Activated CD8-positive, alpha-beta memory T cell treated with anti-CD3 and anti-CD28 coated beads for 36 hours (primary cell): ENCODE results near the gene BCAP29. TPM values are rescaled to one million over a fixed set of nuclear protein-coding genes. Genes with fewer than 3 reads are reported as not detected.

Experiments used
- CTCF ChIA-PET: fragments of 350-600 bp; sonication (Branson Sonifier 250); formaldehyde crosslinking; loops from one replicate; lab custom pipeline; 2021; ENCODE audit warnings: antibody characterized with exemption; lab: Charles Lee
- POLR2A ChIA-PET: fragments of 350-600 bp; sonication (Branson Sonifier 250); formaldehyde crosslinking; loops from one replicate; lab custom pipeline; 2021; ENCODE audit warnings: antibody characterized with exemption; lab: Charles Lee
- total RNA-seq, 2 experiments: library from RNA; stranded (reverse); gene quantifications; one replicate each; pipeline ENCODE4 v1.2.3, GENCODE V29; 2021

The BCAP29 gene
- total RNA-seq, 2 experiments from 2014 or later, result 38.5 to 52.6 TPM

- ChIA-PET CTCF (no interaction called here), POLR2A (no interaction called here)
Measured at GRCh38 chr7:107658467-107658866, 78.4 kb downstream of the BCAP29 start.

GRCh38 chr7:107659666-107660065, 79.6 kb downstream of the BCAP29 start:
- CTCF ChIA-PET, result interaction anchor here (0.5 to 1.4 kb wide), 3 partner anchors 30 to 67 kb away, joined by 3 to 4 read pairs (median 3); no protein-coding TSS in a partner anchor
- POLR2A ChIA-PET, result interaction anchor here (1.2 kb wide), 1 partner anchor 80 kb away, joined by 4 read pairs; the partner anchor contains the start of gene BCAP29

- CTCF ChIA-PET, result interaction anchor here (0.5 to 0.6 kb wide), 2 partner anchors 48 to 339 kb away, joined by 4 read pairs; no protein-coding TSS in a partner anchor
- POLR2A ChIA-PET, result interaction anchor here (1.2 to 1.3 kb wide), 2 partner anchors 79 to 81 kb away, joined by 4 to 5 read pairs; partner anchors contain the start of gene BCAP29
Measured at GRCh38 chr7:107660381-107661080, 80.5 kb downstream of the BCAP29 start, which contains the start of gene SLC26A4. TSS of gene SLC26A4 (plus strand) at chr7:107660828. CDS start at chr7:107661642, 814 bp downstream.

- ChIA-PET CTCF (interaction anchor here (0.6 to 1.6 kb wide), 2 partner anchors 13 to 338 kb away, joined by 4 to 6 read pairs; no protein-coding TSS in a partner anchor), POLR2A (interaction anchor here (1.3 kb wide), 1 partner anchor 80 kb away, joined by 5 read pairs; no protein-coding TSS in a partner anchor)
Measured at GRCh38 chr7:107661081-107661864, 81.2 kb downstream of the BCAP29 start.

- ChIA-PET CTCF (interaction anchor here (1.6 kb wide), 1 partner anchor 12 kb away, joined by 6 read pairs; no protein-coding TSS in a partner anchor), POLR2A (interaction anchor here (1.3 kb wide), 1 partner anchor 80 kb away, joined by 5 read pairs; no protein-coding TSS in a partner anchor)
Measured at GRCh38 chr7:107661865-107662379, 81.9 kb downstream of the BCAP29 start.

GRCh38 chr7:107663196-107663595, 83.2 kb downstream of the BCAP29 start:
- ChIA-PET CTCF (no interaction called here), POLR2A (no interaction called here)

- ChIA-PET CTCF (no interaction called here), POLR2A (no interaction called here)
Measured at GRCh38 chr7:107666790-107667189, 86.7 kb downstream of the BCAP29 start.

- ChIA-PET CTCF (no interaction called here), POLR2A (no interaction called here)
Measured at GRCh38 chr7:107667341-107667740, 87.3 kb downstream of the BCAP29 start.

GRCh38 chr7:107668296-107668695, 88.2 kb downstream of the BCAP29 start:
- ChIA-PET CTCF (interaction anchor here (0.6 kb wide), 1 partner anchor 500 kb away, joined by 3 read pairs; no protein-coding TSS in a partner anchor), POLR2A (no interaction called here)

Other genes with a start within 250 kb of the BCAP29 start
- gene GPR22, start 110.2 kb upstream of the BCAP29 start, total RNA-seq, result not detected
- gene COG5, start 16.3 kb upstream of the BCAP29 start, total RNA-seq, result 10 to 100 TPM; 34.0 to 37.7 TPM
- gene DUS4L, start 16.3 kb upstream of the BCAP29 start, total RNA-seq, result 10 to 100 TPM; 12.6 to 12.7 TPM
- gene SLC26A4, start 80.6 kb downstream of the BCAP29 start, total RNA-seq, result 1 to 10 TPM; 4.5 to 5.6 TPM
- gene CBLL1, start 163.9 kb downstream of the BCAP29 start, total RNA-seq, result 10 to 100 TPM; 41.2 to 45.0 TPM
- gene SLC26A3, start 223.0 kb downstream of the BCAP29 start, total RNA-seq, result not detected